K562 (cell line): ENCODE measurements around the gene ID2. TPM values are rescaled to one million over a fixed set of nuclear protein-coding genes. Genes with fewer than 3 reads are reported as not detected.

Experiments used
- ARID1B ChIP-seq: fragments of 450-650 bp; IDR thresholded peaks from 2 replicates; pipeline ENCODE4 v1.6.1; 2016; ENCODE audit warnings: antibody characterized with exemption, mild to moderate bottlenecking, inconsistent platforms
- E2F3 ChIP-seq: fragments of 250-450 bp; sonication (Bioruptor Pico); IDR thresholded peaks from 2 replicates; pipeline ENCODE4 v1.4.0; 2020; ENCODE audit warnings: mild to moderate bottlenecking
- ETV6 ChIP-seq, 3 experiments: fragments of 150-350 bp in 1 of 3; sonication (generic) in 1 of 3; formaldehyde crosslinking in 1 of 3; IDR thresholded peaks; 2 replicates each; pipeline versions ENCODE4 v1.6.1 to v1.8.0; 2014 to 2022; ENCODE audit warnings: borderline replicate concordance in 2 of 3, low read depth in 2 of 3, antibody characterized with exemption in 1 of 3, low read length in 1 of 3, mild to moderate bottlenecking in 1 of 3, missing genetic modification reagents in 1 of 3
- EZH2 ChIP-seq: IDR thresholded peaks from 2 replicates; pipeline ENCODE4 v1.6.1; 2012; ENCODE audit warnings: low read depth, mild to moderate bottlenecking, inconsistent platforms, low read length, borderline replicate concordance
- FOXM1 ChIP-seq, 2 experiments: fragments of 450-650 bp in 1 of 2; sonication (generic) in 1 of 2; formaldehyde crosslinking in 1 of 2; IDR thresholded peaks; 2 replicates each; pipeline versions ENCODE4 v1.6.1 to v1.9.0; 2017 to 2022; ENCODE audit warnings: low read depth in 2 of 2, mild to moderate bottlenecking in 2 of 2, missing genetic modification reagents in 1 of 2, moderate library complexity in 1 of 2
- HEY1 ChIP-seq: fragments of 250-450 bp; sonication (Bioruptor Pico); IDR thresholded peaks from 2 replicates; pipeline ENCODE4 v1.5.0; 2020; ENCODE audit warnings: mild to moderate bottlenecking, moderate library complexity, borderline replicate concordance
- MAZ ChIP-seq, 2 experiments: fragments of 450-650 bp in 1 of 2; sonication (generic) in 1 of 2; formaldehyde crosslinking; IDR thresholded peaks in 1 of 2; conservative IDR thresholded peaks in 1 of 2; 2 replicates each; pipeline versions ENCODE4 v1.4.0 to v1.5.0; 2020; ENCODE audit warnings: mild to moderate bottlenecking in 1 of 2, missing genetic modification reagents in 1 of 2
- MBD2 ChIP-seq: sonication (generic); IDR thresholded peaks from 2 replicates; pipeline ENCODE4 v1.6.1; 2016; ENCODE audit warnings: low read depth, borderline replicate concordance
- RERE ChIP-seq: sonication (generic); formaldehyde crosslinking; IDR thresholded peaks from 2 replicates; pipeline ENCODE4 v1.8.0; 2023; ENCODE audit warnings: missing genetic modification reagents, mild to moderate bottlenecking, borderline replicate concordance
- SP1 ChIP-seq: sonication (generic); formaldehyde crosslinking; IDR thresholded peaks from 2 replicates; pipeline ENCODE4 v1.8.1; 2022; ENCODE audit warnings: mild to moderate bottlenecking, missing genetic modification reagents
- TCF7 ChIP-seq: sonication (generic); IDR thresholded peaks from 2 replicates; pipeline ENCODE4 v1.6.1; 2016; ENCODE audit warnings: antibody characterized with exemption, borderline replicate concordance
- TFAM ChIP-seq: fragments of 250-450 bp; sonication (Bioruptor Pico); conservative IDR thresholded peaks from 2 replicates; pipeline ENCODE4 v1.5.0; 2021; ENCODE audit warnings: mild to moderate bottlenecking, moderate library complexity
- XRCC5 ChIP-seq: fragments of 200-400 bp; formaldehyde crosslinking; IDR thresholded peaks from 2 replicates; pipeline ENCODE4 v1.6.1; 2017; ENCODE audit warnings: low read depth, mild to moderate bottlenecking, low read length
- ZBTB43 ChIP-seq: sonication (generic); formaldehyde crosslinking; IDR thresholded peaks from 2 replicates; pipeline ENCODE4 v1.8.0; 2023; ENCODE audit warnings: mild to moderate bottlenecking, missing genetic modification reagents
- ZNF146 ChIP-seq: IDR thresholded peaks from one replicate; pipeline ENCODE4 v1.6.1; 2018; ENCODE audit warnings: missing compliant biosample characterization; ENCODE audit not compliant: unreplicated experiment
- ZNF174 ChIP-seq: fragments of 250-450 bp; sonication (Bioruptor Pico); IDR thresholded peaks from 2 replicates; pipeline ENCODE4 v1.4.0; 2020; ENCODE audit warnings: mild to moderate bottlenecking
- ZNF282 ChIP-seq: sonication (generic); formaldehyde crosslinking; IDR thresholded peaks from 2 replicates; pipeline ENCODE4 v1.8.1; 2023; ENCODE audit warnings: missing genetic modification reagents
- ZNF347 ChIP-seq: fragments of 450-650 bp; formaldehyde crosslinking; IDR thresholded peaks from 2 replicates; pipeline ENCODE4 v1.4.0; 2020; ENCODE audit warnings: low read depth, mild to moderate bottlenecking, moderate library complexity
- ZNF584 ChIP-seq: fragments of 200-800 bp; sonication (Bioruptor generic); IDR thresholded peaks from 2 replicates; pipeline ENCODE4 v1.6.1; 2016; ENCODE audit warnings: low read depth, mild to moderate bottlenecking, missing genetic modification characterization, missing compliant biosample characterization
- ZNF76 ChIP-seq: fragments of 250-450 bp; sonication (Bioruptor Pico); IDR thresholded peaks from 2 replicates; pipeline ENCODE4 v1.4.0; 2020; ENCODE audit warnings: mild to moderate bottlenecking, moderate library complexity, borderline replicate concordance
- polyA plus RNA-seq, 8 experiments: library from polyadenylated mRNA; depleted of rRNA in 4 of 8; stranded (reverse) in 5 of 8; unstranded in 3 of 8; fragments of >200 nt; fragmentation: Nextera tagmentation in 2 of 8; fragmentation: Illumina TruSeq in 1 of 8; extraction: Ambion mirVana in 2 of 8; extraction: Trizol in 1 of 8; gene quantifications; 2 replicates each; pipeline versions ENCODE4 v1.2.1 to v1.2.3, GENCODE V29; 2011 to 2014; ENCODE audit warnings: inconsistent platforms in 1 of 8, missing spikeins in 1 of 8
- total RNA-seq, 7 experiments: library from RNA; depleted of rRNA in 6 of 7; stranded (reverse); fragments of >200 nt in 6 of 7; fragmentation: Illumina TruSeq in 2 of 7; extraction: Trizol in 2 of 7; gene quantifications; 2 replicates each; pipeline versions ENCODE4 v1.2.1 to v1.2.3, GENCODE V29; 2011 to 2021; ENCODE audit warnings: low replicate concordance in 1 of 7

Gene ID2
- total and polyA plus RNA-seq, 9 of the 15 experiments (the other 6 are each of a cell fraction or from before 2014, with no cell fraction given): 8.0 to 35.7 (median 16.6) TPM

GRCh38 chr2:8681786-8682692 is at the start of gene ID2 (continued):
- TF ChIP-seq ARID1B (no peak), ZNF282 (no peak), MAZ (CRISPR knock-in tag; conservative IDR thresholded peaks at IDR 0.05 in 1 of 2, IDR thresholded peaks at IDR 0.05 in 1 of 2) (peak; percentile 72 to 73), ZNF584 (CRISPR knock-in tag) (no peak), MBD2 (peak; percentile 96), HEY1 (CRISPR knock-in tag) (no peak), TFAM (CRISPR knock-in tag) (no peak), ZNF146 (CRISPR knock-in tag) (no peak), ZNF76 (0 out of 2 replicates have a peak, but pooled peaks have one; percentile 47), ZBTB43 (CRISPR knock-in tag) (peak; percentile 33; the same call in 1 of the 2 replicates), ZNF347 (CRISPR knock-in tag) (no peak), TCF7 (no peak), SP1 (CRISPR knock-in tag) (peak; percentile 96), FOXM1 (IDR thresholded peaks at IDR 0.05; ENCODE audit: low read depth) (no peak), FOXM1 (CRISPR knock-in tag; IDR thresholded peaks at IDR 0.05; ENCODE audit: low read depth) (no peak), ZNF174 (CRISPR knock-in tag) (no peak), ETV6 (IDR thresholded peaks at IDR 0.05; ENCODE audit: borderline replicate concordance in 1 of 2, low read depth in 2 of 2, low read length in 1 of 2) (no peak), ETV6 (CRISPR knock-in tag; IDR thresholded peaks at IDR 0.05; ENCODE audit: borderline replicate concordance) (peak; percentile 66; the same call in 1 of the 2 replicates), RERE (CRISPR knock-in tag) (no peak), EZH2 (no peak), E2F3 (CRISPR knock-in tag) (0 out of 2 replicates have a peak, but pooled peaks have one; percentile 54), XRCC5 (peak; percentile 45; the same call in 1 of the 2 replicates)
